Measurements from ENCODE around the gene RAB7B.

DNA sequence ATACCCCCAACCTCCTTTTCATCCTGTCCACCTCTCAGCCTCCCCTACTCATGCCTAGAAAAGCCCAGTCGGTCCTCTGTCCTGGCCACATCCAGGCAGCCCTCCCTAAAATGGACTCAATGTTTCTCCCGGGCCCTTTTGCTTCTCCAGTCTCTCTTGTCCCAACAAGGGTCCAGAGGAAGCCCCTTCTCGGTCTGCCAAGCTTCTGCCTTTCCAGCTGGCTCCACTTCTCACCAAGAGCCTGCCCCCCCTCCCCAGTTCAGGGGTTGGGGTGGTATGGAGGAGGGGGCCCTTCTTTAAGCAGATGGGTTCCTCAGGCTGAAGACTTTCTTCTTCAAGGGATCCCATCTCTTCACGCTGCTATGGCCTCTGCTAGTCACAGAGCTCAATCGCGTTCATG, 23.9 kb downstream of the RAB7B start:
- TF ChIP-seq, protein P1, sequence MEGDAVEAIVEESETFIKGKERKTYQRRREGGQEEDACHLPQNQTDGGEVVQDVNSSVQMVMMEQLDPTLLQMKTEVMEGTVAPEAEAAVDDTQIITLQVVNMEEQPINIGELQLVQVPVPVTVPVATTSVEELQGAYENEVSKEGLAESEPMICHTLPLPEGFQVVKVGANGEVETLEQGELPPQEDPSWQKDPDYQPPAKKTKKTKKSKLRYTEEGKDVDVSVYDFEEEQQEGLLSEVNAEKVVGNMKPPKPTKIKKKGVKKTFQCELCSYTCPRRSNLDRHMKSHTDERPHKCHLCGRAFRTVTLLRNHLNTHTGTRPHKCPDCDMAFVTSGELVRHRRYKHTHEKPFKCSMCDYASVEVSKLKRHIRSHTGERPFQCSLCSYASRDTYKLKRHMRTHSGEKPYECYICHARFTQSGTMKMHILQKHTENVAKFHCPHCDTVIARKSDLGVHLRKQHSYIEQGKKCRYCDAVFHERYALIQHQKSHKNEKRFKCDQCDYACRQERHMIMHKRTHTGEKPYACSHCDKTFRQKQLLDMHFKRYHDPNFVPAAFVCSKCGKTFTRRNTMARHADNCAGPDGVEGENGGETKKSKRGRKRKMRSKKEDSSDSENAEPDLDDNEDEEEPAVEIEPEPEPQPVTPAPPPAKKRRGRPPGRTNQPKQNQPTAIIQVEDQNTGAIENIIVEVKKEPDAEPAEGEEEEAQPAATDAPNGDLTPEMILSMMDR (IDR thresholded peaks at IDR 0.05; ENCODE audit: low read depth, low read length), result no peak
- no peak for TF ChIP-seq EZH2phosphoT487 (IDR thresholded peaks at IDR 0.05; ENCODE audit: low read depth)

Data from OCI-LY3 (cell line).